Esophagus muscularis mucosa (tissue), 3 donors: ENCODE measurements around the gene APOO.

ENCODE experiments used
- CTCF ChIP-seq, 3 experiments: fragments of 200-600 bp in 2 of 3; fragments of 450-650 bp in 1 of 3; sonication (generic) in 2 of 3; IDR thresholded peaks; one replicate each; pipeline ENCODE4 v1.5.1; 2017 to 2019; ENCODE audit warnings: antibody characterized with exemption in 3 of 3, mild to moderate bottlenecking in 2 of 3, moderate library complexity in 1 of 3
- POLR2A ChIP-seq: fragments of 450-650 bp; IDR thresholded peaks from one replicate; pipeline ENCODE4 v1.6.1; 2017; ENCODE audit warnings: antibody characterized with exemption, moderate library complexity, mild to moderate bottlenecking, low read depth

- TF ChIP-seq CTCF (IDR thresholded peaks at IDR 0.05) (no peak), POLR2A (no peak)
These were observed 91.6 kb downstream of the APOO start for GRCh38 chrX:23816179-23816578.
